Loucy (cell line): ENCODE measurements around the gene TTC13.

ENCODE experiments used
- CTCF ChIP-seq: fragments of 200-600 bp; sonication (generic); conservative IDR thresholded peaks from 2 replicates; pipeline ENCODE4 v1.5.1; 2014; ENCODE audit warnings: mild to moderate bottlenecking, antibody characterized with exemption, low read length
- EZH2phosphoT487 ChIP-seq: fragments of 200-600 bp; IDR thresholded peaks from 2 replicates; pipeline ENCODE4 v1.6.1; 2018; ENCODE audit warnings: antibody characterized with exemption, mild to moderate bottlenecking, moderate library complexity, borderline replicate concordance

DNA sequence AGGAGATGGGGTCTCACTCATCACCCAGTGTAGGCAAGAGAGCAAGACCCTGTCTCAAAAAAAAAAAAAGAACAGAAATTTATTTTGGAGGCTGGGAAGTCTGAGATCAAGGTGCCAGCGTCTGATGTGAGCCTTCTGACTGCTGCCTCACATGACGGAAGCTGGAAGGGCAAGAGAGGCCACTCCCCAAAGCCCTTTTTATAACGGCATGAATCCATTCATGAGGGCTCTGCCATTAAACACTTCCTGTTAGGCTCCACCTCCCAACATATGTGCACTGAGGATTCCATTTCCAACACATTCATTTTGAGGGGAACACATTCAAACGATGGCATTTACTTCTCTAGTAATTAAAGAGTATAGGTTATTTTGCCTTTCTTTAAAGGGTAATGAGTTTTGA lies 59.5 kb downstream of the TTC13 start:
- TF ChIP-seq CTCF = no peak
- TF ChIP-seq EZH2phosphoT487 = no peak
